Activated gamma-delta T cell treated with anti-CD3 and anti-CD28 coated beads, Interleukin-2, amount 50 U/mL, for 16 hours (primary cell): ENCODE data around the gene RBM8A.

Experiments
- DNase-seq: peaks from one replicate; pipeline ENCODE4 v3.0.0-alpha.2; 2020; ENCODE audit warnings: low read depth

Gene RBM8A

DNA sequence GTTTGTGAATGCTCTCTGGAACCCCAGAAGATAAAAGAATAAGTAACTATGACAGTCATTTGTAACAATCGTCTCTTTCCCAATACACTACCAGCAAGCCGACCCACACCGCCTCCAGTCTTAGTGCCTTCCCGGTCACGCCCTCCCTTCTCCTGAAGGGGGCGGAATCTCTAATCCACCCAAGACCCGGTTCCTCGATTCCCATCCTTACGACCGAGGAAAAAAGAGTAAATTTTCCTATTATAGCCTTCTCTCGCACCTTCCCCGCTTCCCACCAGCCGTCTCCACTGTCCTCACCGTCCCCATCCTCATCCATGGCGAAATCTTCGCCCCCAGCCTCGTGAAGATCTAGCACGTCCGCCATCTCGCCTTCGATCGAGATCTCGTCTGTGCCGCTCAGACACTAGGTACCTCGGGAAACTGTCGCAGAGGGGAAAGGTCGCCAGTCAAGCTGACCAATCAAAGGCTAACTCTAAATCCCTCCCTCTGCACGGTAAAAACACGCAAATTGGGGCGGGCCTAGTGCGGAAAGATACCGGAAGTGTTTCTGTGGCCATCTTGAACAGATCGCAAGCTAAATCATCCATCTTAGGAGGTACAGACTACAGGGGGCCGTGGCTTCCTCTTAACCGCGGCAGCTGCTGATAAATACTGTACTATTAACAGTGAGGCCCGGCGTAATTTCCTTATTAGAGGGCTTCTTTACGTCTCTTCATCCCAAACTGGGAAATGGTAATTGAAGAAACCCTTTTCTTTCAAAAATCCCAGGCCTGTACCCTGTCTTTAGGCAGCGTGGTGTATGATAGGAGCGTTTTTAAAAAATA lies at the start of gene RBM8A:
Gene RBM8A, minus strand, starts transcription at position 422 of the 824 bp plus-strand sequence. Its CDS starts 58 bp downstream, at position 364.
- DNase-seq = peak; percentile 89

DNA sequence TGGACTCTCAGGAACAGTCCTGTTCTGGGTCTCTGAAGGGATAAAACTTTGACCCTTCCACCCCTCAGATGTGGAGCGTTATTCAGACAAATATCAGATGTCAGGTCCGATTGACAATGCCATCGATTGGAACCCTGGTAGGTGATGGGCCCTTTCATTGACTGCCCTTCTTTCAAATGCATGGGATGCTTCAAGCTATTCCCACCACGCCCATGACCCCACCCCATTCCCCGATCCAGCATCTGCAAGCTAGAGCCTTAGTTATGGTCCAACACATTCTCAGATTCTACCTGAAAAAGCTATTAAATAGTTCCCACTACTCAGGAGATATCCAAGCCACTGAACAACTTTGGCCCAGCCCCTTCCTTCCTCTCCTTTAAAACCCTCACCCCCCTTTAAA lies 49.7 kb upstream of the RBM8A start:
- no peak for DNase-seq

DNA sequence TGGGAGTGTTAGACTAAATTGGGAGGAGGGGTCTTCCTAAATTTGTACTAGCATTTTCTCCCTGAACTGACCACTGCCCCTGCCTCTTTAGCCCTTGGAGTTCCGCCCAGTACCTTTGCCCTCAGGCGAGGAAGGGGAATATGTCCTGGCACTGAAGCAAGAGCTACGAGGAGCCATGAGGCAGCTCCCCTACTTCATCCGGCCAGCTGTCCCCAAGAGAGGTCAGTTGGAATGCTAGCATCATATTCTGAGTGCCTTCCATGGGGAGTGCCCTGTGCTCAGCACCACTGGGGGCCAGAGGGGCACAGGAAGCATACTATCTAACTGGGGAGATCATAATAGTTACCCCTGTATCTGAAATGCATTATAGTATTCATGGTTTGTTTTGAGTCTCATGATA lies 47.9 kb upstream of the RBM8A start:
- no peak for DNase-seq

DNA sequence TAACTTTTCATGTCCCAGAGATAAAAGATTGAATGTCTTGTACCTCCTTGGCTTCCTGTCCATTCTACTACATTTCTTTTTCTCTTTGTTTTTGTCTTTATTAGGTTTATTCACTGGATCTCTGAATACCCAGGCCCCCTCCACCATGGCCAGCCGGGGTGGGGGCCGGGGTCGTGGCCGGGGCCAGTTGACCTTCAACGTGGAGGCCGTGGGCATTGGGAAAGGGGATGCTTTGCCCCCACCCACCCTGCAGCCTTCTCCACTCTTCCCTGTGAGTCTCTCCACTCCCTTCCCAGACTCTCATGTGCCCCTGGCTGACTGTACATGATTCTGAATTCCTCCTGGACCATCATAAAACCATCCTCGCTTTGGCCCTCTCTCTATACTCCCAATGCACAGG lies 47.4 kb upstream of the RBM8A start:
- DNase-seq = no peak

DNA sequence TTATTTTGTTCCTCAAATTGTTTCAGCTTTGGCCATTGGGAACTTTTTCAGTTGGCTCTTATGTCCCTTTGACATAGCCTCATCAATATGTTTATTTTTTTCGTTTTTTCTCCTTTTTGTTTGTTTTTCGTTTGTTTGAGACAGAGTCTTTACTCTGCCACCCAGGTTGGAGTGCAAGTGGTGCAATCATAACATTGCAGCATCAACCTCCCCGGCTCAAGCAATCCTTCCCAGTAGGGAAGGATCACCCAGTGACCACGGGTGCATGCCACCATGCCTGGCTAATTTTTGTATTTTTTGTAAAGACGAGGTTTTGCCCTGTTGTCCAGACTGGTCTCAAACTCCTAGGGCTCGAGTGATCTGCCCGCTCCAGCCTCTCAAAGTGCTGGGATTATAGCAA lies 45.3 kb upstream of the RBM8A start:
- DNase-seq = no peak

DNA sequence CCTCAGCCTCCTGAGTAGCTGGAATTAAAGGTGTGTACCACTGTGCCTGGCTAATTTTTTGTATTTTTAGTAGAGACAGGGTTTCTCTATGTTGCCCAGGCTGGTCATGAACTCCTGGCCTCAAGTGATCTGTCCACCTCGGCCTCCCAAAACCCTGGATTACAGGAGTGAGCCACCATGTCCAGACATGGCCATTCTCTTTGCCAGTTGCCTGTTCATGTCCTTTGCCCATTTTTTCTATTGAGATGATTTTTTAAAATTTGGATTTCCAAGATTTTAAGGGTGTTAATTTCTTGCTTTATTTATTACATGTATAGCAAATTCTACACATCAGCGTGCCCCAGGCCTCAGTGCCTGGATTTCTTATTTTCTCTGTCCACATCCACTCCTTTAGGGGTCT lies 40.0 kb upstream of the RBM8A start:
- DNase-seq = no peak

DNA sequence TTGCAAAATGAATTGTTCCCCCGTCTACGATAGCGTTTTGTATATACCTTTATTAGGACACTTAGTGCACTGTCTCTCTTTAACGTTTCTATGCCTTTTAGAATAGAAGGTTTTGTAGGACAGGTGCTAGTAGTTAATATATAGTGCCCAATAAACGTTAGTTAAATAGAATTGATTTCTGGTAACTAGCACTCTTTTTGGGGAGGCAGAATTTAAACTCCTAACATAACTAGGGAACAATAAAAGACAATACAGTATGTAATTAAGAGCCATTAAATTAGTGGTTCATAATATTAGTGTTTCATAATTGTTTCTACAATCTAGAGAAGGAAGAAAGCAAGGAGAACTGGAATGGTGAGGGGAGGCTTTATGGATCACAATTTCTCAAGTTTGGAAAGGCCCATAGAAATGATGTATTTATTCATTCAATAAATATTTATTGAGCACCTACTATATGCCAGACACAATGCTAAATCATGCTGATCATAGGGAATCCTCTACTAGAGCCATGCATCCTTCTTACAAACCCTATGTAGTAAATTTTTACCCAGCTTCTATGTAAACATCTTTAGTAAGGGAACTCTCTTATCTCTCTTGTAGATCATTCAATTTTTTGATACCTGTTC lies 37.9 kb upstream of the RBM8A start:
- DNase-seq = no peak

DNA sequence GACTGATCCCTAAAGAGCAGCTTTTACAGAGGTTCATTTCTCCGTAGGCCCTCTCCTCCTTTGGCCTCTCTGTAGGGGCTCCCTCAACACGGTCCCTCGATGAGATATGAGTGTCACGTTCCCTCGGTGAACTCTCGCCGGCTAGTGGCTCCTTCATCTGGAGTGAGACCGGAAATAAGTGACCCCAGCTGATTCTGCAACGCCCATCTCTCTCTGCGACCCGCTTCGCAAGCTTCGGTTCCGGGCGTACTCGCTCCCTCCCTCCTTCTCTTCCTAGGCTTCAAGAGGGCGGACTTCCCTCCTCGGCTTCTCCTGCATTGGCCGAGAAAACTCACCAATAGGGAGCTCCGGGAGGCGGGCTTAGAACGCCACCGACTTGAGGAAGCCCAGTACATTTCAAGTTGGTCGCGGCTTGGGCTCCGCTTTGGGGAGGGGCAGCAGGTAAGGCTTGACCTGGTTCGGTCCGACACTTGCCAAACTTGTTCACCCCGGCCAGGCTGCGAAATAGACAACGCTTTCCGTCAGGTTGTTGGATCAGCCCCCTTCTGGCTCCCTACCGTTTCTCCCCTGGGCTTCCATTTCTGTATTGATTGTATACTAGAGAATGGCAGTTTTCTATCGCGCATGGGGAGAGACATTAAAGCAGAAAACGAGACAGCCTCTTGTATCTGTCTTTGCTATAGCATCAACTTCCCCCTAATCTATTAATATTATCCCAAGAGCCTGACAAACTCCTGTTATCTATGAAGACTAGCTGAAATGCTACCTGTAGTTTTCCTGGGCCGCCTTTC lies 37.2 kb upstream of the RBM8A start, which contains the start of the genes ANKRD34A and POLR3GL:
Gene ANKRD34A, minus strand, starts transcription at position 248 of the 791 bp plus-strand sequence. CDS start 2,816 bp downstream, outside the sequence.
Gene POLR3GL, plus strand, starts transcription at position 363 of the 791 bp plus-strand sequence. CDS start 10,176 bp downstream, outside the sequence.
- DNase-seq = peak; percentile 85

DNA sequence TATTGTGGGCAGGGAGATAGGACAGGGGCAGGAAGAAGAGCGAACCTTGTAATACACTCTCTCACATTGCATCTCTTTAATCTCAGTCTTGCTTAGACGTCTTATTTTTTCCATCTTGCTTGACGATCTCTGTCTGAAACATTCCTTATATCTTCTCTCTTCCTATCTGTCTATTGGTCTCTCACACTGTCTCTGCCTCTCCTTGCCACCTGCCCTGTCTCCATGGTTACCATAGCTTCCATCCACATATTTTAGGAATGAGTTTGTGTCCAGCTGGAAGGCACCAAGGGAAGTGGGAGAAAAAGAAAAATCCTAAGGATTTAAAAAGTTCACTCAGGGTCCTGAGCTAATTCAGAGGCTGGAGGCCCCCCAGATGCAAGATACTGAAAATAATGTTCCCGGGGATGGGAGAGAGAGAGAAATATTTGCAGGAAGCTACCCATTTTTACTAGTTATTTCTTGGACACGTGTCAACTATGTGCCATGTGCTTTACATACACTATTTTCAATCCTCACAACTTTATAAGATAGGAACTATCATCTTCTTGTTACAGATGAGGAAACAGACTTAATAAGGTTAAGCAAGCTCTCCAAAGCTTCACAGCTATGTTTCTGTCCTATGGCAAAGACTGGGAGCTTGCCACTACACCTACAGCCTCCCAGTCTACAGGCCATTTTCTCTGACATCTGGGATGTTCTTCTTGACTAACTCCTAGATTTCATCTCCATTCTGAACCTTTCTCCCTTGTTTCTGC lies 36.2 kb upstream of the RBM8A start:
- DNase-seq = no peak

DNA sequence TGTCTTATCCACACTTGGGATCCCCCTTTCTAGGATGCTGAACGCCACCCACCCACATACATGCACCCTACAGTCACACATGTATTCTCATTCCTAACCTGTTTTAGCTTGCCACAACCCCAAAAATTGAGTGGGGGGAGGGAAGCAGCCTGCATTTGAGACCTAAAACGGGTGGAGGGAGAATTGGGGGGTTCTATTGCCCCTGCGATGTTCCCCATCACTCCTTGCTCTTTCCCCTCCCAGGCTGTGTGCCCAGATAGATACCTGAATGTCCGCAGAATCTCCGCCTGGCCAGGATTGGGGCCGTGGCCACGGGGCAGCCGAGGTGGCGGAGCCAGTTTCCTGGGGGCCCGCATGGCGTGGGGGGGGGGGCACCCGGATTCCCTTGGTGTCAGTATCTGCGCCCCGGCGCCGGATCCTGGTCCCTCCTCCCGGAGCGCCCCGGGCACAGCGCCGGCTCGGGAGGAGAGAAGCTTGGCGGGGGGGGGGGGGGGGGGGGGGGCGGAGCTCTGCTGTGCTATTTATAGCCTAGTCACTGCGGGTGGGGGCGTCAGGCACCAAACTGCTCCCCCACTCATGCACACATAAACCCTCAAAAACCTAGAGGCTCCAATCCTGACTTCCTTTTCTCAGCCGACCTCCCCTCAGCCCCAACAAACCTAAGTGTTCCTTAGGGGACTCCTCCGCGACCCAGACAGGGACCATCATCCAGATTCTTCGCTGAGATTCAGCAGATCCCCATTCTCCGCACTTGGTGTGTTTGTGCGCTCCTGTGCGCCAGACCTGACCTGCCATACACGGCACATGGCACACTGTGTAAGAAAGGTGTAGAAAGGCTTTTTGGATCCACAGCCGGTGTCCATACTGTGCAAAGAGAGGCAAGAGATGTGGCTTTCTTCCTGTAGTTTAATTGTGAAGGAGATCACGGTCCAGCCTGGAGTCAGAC lies 35.1 kb upstream of the RBM8A start:
- no peak for DNase-seq

DNA sequence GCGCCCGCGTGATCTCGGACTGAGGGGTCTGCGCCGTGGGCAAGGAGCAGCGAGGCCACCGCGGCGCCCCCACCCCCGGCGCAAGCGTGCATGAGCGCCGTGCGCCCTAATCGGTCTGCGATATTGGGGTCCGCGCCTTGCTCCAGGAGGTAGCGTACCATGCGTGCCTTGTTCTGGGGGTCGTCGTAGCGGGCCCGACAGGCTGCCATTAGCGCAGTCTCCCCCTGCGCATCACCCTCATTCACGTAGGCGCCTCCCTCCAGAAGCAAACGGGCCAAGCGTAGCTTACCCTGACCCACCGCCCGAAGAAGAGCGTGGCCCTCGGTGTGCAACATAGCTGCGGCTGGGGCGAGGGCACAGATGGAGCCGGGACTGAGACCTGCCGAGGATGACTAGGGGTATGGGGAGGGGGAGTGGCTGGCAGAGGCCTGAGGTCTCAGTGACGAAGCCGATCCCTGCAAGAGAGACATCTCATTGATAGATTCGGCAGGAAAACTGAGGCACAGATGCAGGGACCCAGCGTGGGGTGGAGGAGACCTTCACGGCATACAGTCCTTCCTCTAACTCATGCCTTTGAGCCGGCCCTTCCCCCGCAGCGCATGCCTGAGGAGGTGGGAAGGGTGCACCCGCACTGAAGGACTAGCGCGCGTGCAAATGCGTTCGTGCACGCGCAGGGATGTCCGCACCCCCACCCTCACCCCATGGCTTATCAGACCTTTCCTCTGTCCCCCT lies 34.3 kb upstream of the RBM8A start:
- DNase-seq = no peak

DNA sequence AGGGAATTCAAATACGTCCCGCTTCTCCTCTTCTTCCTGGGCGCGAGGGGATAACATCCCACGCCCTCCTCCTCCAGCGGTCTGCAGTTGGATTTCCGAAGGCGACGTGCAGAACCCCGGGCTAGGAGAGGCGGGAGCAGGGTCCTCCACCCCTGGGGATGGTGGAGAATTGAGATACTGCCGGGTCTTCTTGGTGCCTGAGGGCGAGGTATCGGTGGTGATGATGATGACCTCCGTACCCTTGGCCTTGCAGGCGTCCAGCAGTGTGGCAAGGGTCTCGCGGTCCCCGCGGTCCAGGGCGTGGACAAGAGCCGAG lies 33.8 kb upstream of the RBM8A start:
- no peak for DNase-seq

DNA sequence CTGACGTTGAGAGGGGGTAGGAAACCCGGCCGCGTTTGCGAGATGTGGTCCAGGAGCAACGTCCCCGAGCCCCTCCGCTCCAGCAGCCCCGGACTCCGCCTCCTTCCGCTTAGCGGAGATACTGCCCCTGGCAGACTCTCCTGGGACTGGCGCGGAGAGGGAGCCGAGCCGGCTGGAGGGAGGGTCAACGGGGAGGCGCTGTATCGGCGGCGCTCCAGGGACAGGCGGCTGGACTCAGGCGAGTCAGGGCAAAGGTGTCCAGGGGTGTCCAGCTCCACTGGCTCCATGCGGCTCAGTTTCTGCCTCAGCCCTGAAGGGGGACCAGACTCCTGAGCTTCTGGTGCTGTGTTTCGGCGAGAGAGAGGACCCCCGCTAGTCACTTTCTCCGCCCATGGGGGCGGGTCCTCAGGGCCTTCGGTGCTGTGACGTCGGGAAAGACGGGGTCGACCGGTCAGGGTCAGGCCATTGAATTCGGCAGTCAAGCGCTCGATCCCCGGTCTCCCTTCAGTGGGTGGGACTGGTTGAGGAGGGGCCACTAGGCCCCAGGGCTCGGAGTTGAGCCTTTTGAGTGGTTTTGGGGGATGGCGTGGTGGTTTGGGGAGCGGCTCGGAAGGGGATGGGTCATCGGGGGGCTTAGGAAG lies 33.3 kb upstream of the RBM8A start:
- no peak for DNase-seq

DNA sequence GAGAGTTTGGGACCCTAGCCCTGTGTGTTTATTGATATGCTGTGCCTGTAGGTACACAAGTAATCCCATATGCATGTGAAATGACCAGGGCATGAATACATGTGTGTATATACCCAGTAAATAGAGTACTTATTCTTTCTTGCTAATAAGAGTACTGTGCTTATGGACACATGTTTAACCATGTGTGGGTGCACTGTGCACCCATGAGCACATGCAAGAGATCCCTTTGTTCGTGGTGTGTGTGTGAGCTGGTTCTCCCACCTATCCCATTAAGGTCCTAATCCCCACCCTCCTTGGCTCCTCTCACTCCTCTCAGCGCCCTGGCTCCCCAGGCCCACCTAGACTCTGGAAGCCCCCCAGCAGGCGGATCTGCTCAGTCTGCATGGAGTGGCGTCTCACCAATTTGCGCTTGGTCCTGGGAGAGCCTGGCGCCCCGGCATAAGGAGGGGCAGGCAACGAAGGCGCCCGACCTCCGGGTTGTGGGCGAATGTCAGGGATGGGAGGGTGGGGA lies 32.7 kb upstream of the RBM8A start:
- no peak for DNase-seq

DNA sequence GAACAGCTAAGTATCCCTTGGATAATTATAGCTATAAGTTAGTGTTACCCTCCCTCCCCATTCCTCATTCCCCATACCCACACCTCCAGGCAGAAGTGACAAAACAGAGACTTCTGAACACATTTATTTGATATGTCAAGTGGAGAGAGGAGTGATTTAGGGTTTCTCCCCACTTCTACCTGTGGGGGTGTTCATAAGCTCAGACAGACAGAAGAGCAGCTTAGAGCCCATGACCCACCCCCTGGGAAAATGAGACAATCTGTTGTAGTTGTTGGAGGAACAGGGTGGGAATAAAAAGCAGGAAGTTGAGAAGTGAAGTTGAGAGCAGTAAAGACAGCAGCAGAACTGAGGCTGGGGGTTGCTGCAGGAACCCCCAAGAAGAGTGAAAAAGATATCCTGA lies 32.0 kb upstream of the RBM8A start:
- DNase-seq = no peak

DNA sequence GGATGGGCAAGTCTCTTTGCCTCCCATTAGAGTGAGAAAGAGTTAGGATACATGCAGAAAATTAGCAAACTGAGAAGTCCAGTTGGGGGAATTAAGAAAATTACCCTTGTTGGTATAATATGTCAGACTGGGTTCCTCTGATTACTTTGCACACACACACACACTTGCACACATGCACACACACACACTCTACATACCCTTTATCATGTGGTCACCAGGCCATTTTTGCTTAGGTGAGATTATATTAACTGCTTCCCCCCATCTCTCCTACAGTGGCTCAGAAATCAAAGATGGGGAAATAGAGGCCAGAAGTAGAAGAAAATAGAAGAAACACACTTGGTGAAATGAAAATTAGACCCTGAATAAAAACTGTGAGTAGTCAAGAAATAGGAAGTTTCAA lies 31.4 kb upstream of the RBM8A start:
- no peak for DNase-seq

DNA sequence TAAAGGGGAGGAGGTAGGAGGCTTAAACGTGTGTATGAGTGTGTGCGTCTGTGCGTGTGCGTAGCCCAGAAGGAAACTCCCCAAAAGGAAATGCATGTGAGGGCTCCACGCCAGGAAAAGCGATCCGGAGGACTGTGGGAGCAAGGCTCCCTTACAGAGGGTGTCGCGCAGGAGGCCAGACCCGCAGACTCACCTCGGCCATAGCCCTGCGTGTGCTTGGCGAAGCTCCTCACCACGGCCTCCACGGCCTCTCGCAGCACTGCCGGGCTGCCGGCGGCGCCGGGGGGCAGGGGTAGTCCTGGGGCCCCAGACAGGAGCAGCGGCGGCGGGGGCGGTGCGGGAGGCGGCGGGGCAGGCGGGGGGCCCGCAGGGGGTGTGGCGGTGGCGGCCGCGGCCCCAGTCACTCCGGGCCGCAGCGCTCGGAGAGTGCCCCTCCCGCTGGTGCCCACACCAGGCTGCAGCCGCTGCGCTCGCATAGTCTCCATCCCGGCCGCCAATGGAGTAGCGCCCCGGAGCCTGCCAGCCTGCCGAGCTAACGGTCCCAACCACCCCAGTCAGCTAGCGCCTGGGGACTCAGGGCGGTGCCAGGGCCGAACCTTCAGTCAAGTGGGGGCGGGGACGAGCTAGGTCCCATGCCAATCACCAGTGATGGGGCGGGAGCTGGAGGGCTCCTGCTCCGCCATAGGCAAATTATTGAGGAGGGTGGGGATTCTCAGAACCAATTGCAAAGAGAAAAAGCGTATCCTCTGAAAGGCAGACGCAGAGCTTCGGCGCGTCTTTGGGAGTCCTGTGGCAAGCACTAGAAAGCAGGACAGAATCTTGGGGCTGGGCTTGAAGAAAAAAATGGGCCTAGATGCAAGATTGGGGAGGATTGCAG lies 30.4 kb upstream of the RBM8A start, which contains the start of gene LIX1L:
Gene LIX1L, minus strand, starts transcription at position 575 of the 877 bp plus-strand sequence. Its CDS starts 90 bp downstream, at position 485.
- DNase-seq = peak; percentile 93

DNA sequence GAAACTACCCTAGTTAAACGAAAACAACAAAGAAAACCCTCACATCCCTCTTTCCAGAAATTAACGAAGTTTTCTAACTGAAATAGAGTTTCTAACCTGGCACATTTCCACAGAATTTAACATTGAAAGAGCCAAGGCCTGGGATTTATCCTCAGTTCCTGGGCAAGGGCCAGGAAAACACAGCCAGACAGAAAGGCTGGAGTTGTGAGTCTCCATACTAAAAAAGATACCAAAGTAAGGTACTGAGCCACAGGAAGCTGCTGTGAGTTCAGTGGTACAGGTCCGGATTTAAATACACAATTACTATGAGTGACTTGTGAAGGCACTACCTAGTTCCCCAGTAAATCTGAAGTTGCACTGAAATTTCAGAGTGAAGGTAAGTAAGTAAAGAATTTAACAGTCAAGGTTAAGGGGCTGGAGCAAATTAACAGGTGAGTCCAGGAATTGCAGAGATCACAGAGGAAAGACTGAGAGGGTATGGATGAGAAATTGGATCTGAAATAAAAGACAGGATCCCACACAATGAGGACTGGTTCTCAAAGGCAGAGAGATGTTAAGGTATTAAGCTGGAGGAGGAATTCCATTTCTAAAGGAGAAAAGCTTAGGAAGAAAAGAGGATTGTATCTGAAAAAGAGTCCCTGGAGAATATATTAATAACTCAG lies 29.6 kb upstream of the RBM8A start:
- DNase-seq = no peak
